D341Med (cell line): ENCODE results near the gene STAB1.

Source experiments
- DNase-seq: peaks from one replicate; pipeline ENCODE4 v3.0.0; 2012; ENCODE audit warnings: low spot score

The STAB1 gene, protein sequence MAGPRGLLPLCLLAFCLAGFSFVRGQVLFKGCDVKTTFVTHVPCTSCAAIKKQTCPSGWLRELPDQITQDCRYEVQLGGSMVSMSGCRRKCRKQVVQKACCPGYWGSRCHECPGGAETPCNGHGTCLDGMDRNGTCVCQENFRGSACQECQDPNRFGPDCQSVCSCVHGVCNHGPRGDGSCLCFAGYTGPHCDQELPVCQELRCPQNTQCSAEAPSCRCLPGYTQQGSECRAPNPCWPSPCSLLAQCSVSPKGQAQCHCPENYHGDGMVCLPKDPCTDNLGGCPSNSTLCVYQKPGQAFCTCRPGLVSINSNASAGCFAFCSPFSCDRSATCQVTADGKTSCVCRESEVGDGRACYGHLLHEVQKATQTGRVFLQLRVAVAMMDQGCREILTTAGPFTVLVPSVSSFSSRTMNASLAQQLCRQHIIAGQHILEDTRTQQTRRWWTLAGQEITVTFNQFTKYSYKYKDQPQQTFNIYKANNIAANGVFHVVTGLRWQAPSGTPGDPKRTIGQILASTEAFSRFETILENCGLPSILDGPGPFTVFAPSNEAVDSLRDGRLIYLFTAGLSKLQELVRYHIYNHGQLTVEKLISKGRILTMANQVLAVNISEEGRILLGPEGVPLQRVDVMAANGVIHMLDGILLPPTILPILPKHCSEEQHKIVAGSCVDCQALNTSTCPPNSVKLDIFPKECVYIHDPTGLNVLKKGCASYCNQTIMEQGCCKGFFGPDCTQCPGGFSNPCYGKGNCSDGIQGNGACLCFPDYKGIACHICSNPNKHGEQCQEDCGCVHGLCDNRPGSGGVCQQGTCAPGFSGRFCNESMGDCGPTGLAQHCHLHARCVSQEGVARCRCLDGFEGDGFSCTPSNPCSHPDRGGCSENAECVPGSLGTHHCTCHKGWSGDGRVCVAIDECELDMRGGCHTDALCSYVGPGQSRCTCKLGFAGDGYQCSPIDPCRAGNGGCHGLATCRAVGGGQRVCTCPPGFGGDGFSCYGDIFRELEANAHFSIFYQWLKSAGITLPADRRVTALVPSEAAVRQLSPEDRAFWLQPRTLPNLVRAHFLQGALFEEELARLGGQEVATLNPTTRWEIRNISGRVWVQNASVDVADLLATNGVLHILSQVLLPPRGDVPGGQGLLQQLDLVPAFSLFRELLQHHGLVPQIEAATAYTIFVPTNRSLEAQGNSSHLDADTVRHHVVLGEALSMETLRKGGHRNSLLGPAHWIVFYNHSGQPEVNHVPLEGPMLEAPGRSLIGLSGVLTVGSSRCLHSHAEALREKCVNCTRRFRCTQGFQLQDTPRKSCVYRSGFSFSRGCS (N-terminal part only)

DNA sequence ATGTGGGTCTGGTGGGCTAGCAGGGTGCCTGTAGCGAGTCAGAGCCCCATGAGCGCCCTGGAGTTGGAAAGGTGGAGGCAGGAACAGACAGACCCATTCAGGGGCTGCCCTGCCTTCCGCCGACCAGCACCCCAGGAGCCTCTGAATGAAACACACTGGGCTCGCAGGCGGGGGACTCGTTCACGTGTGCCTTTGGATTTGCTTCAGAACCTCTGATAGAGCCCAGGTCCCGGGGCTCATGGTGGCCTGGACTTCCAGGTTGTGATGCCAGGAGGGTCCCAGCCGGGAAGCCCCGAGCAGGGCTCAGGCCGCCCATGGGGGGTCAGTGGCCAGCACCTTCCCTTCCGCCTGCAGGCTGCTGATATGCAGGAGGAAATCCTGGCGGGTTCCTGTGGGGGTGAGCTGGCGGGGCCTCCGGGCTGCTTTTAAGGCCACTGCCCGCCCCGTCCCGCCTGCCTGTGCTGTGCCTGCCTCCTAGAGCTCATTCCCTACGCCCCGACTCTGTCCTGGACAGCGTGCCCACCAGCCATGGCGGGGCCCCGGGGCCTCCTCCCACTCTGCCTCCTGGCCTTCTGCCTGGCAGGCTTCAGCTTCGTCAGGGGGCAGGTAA, at the start of gene STAB1:
Gene STAB1 (plus strand): TSS at position 453 of the 610 bp plus-strand sequence. CDS start 76 bp downstream, at position 529.
- DNase-seq: no peak

DNA sequence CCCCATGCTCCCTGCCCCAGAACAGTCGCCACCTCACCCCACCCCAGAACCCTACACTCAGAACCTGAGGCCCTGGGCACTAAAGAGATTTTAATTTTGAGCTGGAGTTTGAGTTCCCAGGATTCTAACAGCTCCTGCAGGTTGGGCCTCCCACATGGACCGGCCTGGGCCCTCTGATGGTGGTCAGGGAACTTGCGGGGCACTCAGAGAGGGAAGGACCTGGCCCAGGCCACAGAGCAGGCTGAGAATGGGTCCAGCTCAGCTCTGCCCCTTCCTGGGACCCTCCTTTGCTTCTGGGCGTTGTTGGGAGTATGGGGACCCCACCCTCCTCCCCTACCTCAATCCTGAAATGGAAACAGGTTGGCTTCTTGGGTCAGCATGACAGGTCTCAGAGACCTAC, 49.1 kb upstream of the STAB1 start:
- no peak for DNase-seq

DNA sequence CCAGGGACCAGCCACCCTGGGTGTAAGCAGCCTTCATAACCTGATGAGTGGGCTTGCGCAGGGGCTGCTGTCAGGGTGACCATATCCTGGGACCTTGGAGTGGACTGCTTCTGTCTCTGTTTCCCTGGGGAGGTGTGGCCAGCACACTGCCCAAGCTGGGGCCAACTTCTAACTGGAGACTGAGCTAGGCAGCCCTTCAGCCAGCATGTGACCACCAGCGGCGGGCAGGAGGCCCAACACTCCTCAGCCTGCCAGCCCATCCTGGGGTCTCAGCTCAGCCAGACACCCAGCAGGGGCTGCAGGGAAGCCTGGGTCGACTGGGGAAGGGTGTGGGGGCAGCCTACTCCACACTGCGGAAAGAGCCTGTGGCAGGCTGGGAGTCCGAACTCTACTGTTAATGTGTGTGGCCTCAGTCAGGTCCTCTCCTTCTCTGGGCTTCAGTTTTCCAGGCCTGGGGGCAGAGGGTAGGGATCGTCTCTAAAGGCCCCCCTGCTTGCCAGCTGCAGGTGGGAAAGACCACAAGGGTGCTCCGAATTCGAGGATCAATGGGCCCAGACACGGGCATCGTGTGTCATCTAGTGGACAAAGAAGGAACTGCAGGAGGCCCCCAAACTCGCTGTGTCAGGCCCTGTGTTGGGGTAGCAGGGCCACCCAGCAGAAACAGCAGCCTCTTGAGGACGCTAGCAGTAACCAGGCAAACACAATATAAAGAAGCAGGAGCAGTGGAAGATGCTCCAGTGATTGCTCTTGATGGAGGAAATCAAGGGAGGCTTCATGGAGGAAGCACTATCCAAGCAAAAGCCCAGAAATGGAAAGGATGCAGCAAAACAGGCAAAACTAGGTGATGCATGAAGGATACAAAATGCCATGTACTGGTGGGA, 48.3 kb upstream of the STAB1 start:
- DNase-seq: peak; percentile 84

DNA sequence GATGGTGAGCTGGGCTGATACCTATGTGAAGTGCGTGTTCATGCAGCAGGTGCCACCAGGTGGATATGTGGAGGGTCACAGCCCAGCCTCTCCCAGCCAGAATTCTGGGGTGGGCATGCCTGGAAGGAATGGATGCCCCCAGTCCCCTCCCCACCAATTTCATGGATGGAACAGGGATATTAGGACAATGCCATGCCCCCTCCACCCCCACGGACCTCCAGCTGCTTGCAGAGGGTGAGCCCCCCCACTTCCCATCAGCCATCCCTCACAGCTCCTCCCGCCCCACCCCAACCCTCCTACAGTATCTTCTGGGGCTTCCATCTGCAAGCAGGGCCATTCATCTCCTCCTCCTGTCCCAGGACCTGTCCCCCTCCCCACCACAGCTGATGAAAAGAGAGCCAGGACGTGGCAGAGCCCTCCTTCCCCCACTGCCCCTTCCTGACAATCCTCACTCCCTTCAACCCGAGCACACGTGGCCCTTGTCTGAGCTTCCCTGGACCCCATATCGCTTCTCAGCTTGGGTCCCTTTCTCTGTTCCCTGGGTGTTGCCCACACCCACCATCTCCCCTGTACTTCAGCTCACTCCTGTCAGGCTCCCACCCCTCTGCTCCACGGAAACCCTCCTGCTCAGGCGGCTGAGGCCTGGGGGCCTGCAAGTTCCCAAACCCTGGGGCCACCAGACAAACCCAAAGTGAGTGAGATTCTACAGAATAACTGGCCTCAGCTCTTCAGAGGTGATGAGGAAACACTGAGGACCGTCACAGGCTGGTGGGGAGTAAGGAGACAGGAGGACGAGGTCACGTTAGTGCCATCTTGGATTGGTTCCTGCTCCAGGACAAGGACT, 47.4 kb upstream of the STAB1 start:
- DNase-seq: no peak

DNA sequence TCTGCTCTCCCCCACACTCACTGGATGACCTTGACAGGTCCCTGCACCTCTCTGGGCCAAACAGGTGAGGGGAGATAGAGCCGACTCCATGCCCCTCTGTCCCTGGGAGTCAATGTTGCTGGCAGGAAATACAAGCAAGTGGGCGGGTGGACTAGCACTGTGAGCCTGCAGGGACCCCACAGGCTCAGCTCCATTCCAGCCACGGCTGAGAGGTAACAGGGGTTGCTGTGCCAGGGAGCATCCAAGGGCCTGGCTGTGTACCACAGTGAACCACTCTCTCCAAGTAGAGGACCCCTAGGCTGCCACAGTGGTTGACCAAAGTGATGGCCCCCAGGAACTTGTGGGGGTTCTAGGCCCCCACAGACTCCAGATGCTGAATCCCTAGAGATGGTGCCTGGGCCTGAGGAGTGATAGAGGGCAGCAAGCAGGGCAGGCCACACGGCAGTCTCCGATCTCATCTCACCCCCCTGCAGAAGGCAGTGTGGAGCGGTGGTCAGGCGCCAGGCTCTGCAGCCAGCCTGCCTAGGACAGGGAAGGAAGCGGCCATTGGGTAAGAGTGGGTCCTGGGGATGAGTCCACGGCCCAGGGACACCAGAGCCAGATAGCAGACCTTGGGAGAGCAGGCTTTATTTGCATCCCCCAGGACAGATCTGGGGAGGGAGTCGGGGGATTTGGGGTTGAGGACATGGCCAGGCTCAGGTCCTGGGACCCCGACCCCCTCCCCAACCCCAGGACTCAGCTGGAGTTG, 44.5 kb upstream of the STAB1 start:
- no peak for DNase-seq

DNA sequence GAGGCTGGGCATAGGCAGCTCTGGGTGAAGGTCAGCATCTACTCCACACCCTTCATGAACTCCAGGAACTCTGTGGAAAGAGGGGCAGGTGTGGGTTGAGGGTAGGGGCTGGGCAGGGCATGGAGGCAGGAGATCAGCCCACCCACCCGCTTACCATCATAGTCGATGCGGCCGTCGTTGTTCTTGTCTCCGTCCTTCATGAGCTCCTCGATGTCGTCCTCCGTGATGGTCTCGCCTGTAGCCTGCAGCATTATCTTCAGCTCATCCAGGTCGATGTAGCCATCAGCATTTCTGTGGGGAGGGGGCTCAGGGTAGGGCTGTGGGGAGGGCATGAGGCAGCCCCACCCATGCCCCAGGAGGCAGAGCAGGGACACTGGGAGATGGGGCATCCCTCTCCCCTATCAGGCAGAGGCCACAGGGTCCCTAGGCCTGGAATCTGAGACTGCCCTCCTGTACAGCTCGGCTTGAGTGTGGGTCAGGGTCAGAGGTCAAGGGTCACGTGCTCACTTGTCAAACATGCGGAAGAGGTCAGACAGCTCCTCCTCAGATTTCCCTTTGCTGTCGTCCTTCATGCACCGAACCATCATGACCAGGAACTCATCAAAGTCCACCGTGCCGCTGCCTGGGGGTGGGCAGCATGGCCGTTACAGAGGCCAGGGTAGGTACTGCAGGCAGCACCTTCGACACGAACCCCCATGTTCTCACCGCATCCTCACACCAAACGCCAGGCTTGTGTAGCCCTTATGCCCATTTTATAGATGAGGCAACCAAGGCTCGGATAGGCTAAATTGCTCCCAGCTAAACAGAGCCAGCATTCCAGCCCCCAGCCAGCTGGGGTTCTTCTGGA, 43.7 kb upstream of the STAB1 start:
- no peak for DNase-seq

DNA sequence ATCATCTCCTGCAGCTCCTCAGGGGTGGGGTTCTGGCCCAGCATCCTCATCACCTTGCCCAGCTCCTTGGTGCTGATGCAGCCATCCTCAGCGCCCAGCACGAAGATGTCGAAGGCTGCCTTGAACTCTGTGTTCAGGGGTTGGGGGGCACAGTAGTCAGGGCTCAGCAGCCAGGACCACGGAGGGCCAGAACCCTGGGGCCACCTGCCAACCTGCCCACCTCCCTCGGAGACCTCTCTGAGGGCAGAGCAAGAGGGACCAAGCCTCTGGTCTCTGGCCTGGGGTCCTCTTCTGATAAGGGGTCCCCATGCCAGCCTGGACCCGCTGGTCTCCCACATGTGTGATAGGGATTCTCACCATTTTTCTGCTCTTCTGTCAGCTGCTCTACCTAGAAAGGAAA, 43.0 kb upstream of the STAB1 start:
- DNase-seq: no peak

DNA sequence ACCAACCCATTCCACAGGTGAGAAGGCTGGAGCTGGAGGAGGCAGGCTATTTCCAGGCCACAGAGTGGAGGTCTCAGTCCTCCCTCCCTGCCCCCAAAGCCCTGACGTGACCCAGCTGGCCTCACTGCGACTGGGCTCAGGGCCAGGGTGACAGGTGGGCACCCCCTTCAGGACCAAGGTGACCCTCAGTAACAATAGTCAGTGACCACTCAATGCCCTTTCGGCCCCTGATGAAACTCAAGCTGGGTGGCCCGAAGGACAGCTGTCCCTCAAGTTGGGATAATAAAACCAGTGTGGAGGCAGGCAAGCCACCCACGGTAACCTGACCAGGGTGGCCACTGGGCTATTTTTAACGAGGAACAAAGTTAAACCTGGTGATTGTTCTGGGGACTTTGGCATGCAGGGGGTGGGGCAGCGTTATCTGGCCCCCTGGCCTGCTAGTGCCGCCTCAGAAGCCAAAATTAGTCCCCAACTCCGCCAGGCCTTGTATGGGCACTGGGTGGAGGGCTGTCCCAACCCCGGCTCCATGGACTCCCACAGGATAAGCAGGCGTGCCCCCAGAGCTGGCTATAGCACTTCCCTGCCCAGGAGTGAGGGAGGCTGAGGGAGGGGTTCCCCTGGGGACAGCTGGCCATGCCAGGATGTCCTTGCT, 42.4 kb upstream of the STAB1 start:
- no peak for DNase-seq

DNA sequence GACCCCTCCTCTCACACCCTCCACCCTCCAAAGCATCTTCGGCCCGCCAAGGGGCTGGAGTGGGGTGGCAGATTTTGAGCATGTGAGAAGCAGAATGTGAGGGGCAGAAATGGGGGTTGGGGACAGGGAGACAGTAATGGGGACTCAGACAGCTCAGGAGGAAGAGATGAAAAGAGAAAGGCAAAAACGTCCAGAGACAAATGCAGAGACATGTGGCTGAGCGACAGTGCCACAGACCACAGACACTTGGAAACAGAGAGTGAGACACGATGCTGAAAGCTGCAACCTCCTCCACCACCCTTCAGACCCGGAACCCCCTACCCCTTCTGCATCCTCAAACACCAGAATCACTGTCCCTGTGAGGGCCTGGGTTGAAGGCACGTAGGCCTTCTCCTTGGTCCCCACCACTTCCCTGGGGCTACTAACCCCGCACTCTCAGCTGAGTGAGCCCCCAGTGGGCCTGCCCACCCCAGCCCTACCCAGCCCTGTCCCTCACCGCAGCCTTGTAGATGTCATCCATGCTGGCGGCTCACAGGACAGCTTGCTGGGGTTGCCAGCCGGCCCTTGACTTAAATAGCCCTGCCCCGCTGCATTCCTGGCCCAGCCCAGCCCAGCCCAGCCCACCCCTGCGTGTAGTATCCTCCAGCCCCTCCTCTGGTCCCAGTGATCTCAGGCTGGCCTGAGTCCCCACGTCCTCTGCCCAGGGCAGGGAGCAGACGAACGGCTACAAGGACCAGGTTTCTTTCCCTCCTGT, 41.5 kb upstream of the STAB1 start, which contains the start of gene TNNC1:
Gene TNNC1 (minus strand): TSS at position 546 of the 754 bp plus-strand sequence. CDS start 26 bp downstream, at position 520.
- no peak for DNase-seq

DNA sequence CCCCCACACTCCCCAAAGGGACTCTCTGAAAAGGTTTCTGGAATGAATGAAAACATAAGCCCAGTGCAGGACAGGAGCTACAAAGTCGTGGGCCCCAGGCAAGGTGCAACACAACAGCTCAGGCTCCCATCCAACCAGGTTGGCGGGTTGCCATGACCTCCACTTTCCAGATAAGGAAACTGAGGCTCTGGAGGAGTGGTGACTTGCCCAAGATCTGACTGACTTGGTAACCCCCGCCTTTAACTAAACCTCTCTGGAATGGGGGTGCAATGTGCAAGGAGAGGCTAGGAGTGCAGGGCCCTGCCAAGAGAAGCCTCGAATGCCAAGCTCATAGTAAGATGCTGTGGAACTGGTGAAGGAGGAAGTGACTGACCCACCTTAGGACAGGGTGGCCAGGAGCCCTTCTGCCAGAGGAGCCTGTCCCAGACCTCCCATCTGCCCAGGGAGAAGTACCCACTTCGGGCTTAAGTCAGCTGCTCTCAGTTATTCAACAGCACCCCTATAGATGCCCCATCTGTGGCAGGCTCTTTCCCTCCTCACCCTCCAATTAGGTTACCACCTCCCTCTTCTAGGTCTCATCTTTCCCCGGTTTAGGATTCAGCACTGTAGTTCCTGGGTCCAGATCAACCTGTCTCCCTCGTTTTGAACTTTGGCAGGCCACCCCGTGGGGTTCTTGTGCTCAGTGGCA, 40.7 kb upstream of the STAB1 start:
- no peak for DNase-seq

DNA sequence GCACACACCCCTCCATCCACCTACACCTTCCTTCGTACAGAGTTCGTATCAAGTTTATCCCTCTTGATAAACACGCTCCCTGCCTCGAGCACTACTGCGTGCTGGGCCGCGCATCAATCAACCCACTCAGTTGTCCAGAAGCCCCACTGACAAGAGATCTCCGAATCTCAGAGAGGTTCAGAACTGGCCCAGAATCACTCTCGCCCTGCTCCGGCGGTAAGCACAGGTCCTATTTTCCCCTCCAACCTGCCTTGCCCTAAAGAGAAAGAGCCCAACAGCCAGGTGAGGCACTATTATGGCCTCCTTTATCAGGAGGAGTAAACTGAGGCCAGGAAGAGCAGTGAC, 40.2 kb upstream of the STAB1 start:
- no peak for DNase-seq

DNA sequence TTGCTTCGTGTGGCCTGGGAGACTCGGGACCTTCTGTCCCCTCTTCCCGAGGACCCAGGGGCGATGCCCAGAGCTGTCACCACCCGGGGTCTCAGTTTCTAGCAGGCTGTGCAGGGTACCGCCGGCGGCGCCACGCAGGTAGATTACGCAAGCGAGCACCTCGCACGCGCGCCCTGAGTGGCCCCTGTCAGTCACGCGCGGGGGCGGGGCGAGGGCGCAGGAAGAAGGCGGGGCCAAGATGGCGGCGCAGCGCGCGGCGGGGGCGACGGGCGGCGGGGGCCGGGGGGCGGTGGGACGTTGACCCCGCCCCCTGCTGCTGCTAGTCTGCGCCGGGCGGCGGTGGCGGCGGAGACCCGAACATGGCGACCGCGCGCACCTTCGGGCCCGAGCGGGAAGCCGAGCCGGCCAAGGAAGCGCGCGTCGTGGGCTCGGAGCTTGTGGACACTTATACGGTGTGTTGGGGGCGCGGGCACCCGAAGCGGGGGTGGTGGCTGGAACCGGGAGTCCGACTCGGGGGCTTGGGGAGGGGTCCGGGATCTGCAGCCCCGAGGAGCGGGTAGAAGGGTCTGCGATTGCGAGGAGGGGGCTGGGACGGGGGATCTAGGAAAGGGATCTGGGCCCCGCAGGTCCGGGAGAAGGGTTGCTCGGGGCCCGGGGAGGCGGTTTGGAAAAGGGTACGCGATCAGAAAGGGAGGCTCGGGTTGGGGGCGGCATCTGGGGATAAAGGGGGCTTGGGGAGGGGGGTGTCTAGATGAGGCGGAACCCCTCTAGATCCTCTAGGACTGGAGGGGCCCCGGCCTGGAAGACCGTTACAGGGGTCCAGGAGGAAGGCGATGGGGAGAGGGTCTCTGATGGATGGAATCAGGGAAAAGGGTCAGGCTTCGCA, 39.6 kb upstream of the STAB1 start, which contains the start of gene NISCH:
Gene NISCH (plus strand): TSS at position 322 of the 886 bp plus-strand sequence. CDS start 38 bp downstream, at position 360.
- DNase-seq: peak; percentile 97

DNA sequence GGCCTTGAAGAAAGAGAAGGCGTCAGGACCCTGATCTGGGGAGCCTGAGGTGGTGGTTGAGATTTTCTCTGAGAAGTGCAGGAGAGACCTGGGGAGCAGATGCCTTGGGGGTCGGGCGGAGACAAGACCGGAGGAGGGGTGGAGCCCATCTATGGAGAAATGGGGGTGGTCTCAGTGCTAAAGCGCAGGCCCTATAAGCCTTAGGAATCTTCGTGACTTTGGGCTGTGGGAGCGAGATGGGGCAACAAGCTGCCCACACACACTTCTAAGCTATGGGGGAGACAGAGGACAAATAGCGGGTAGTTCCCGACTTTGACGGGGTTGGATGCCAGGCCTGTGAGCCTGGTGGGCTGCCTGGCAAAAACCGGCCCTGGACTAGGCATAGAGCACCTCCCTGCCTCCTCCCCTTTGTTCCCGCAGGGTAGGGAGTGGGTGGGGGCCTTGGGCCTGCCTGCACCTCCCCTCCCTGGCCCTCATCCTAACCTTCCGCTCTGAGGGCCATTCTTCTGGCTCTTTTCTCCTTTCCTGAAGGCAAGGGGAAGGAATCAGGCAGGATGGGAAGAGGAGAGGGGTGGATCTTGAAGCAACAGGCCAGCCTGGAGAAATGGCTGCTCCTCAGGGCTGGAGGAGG, 38.9 kb upstream of the STAB1 start:
- DNase-seq: no peak

DNA sequence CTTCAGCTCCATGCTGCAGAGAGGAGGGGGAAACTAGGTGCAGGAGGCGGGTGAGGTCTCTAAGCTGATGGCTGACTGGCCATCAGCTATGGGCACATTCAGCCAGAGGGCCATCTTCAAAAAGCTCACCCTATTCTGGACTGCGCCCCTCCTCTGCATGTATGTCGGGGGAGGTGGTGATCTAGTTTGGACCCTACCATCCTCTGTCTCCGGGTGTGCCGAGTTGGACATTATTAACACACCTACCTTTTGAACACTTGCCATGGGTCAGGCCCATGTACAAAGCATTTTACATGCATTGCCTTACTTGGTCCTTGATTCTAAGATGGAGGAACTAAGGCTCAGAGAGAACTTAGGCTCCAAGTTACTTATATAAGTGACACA, 38.3 kb upstream of the STAB1 start:
- no peak for DNase-seq
